ENCODE results near the gene RNF181. TPM values are rescaled to one million over a fixed set of nuclear protein-coding genes. Genes with fewer than 3 reads are reported as not detected.
A peak's percentile ranks its signal among the peaks of the same experiment; 100 is the strongest.
"Not testable (repeated sequence)": the region's sequence is repeated elsewhere in the genome, so short reads cannot be mapped to it uniquely, and the experiment has no call there.

The RNF181 gene
- total RNA-seq, 4 donors from 2014 or later = 89.9 to 127 (median 110) TPM

DNA sequence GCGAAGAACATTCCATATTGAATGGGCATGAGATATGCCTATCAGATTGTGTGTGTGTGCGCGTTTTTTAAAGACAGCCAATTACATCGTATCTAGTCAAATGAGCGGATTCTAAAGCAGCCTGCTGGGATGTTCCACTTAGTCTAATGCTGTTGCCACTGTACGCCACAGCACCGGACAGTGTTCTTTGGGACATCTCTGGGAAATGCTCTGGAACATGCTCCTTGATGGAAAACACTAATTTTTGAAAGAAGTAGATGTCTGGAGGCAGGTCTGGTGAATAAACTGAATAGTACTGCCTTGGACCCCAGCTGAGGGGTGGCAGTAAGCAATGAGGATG is 10.5 kb downstream of the RNF181 start:
- Histone ChIP-seq H3K27ac (peak overlapping the region; percentile 12), H3K4me3 (no peak overlapping the region), H3K36me3 (peaks cover 28% of the 10 kb centered on the region), H3K9me3 (no peaks in the 10 kb centered on the region), H3K4me1 (peaks cover 71% of the 10 kb centered on the region), H3K27me3 (no peaks in the 10 kb centered on the region)
- 75% methylated on average over 7 of the region's 7 CpGs for WGBS
- DNase-seq (ENCODE audit: low spot score in 2 of 2) = no peak
- TF ChIP-seq, protein P1, sequence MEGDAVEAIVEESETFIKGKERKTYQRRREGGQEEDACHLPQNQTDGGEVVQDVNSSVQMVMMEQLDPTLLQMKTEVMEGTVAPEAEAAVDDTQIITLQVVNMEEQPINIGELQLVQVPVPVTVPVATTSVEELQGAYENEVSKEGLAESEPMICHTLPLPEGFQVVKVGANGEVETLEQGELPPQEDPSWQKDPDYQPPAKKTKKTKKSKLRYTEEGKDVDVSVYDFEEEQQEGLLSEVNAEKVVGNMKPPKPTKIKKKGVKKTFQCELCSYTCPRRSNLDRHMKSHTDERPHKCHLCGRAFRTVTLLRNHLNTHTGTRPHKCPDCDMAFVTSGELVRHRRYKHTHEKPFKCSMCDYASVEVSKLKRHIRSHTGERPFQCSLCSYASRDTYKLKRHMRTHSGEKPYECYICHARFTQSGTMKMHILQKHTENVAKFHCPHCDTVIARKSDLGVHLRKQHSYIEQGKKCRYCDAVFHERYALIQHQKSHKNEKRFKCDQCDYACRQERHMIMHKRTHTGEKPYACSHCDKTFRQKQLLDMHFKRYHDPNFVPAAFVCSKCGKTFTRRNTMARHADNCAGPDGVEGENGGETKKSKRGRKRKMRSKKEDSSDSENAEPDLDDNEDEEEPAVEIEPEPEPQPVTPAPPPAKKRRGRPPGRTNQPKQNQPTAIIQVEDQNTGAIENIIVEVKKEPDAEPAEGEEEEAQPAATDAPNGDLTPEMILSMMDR (IDR thresholded peaks at IDR 0.05) = no peak
- TF ChIP-seq POLR2AphosphoS5 (IDR thresholded peaks at IDR 0.05) (no peak), EP300 (IDR thresholded peaks at IDR 0.05) (no peak), POLR2A (IDR thresholded peaks at IDR 0.05) (no peak)

DNA sequence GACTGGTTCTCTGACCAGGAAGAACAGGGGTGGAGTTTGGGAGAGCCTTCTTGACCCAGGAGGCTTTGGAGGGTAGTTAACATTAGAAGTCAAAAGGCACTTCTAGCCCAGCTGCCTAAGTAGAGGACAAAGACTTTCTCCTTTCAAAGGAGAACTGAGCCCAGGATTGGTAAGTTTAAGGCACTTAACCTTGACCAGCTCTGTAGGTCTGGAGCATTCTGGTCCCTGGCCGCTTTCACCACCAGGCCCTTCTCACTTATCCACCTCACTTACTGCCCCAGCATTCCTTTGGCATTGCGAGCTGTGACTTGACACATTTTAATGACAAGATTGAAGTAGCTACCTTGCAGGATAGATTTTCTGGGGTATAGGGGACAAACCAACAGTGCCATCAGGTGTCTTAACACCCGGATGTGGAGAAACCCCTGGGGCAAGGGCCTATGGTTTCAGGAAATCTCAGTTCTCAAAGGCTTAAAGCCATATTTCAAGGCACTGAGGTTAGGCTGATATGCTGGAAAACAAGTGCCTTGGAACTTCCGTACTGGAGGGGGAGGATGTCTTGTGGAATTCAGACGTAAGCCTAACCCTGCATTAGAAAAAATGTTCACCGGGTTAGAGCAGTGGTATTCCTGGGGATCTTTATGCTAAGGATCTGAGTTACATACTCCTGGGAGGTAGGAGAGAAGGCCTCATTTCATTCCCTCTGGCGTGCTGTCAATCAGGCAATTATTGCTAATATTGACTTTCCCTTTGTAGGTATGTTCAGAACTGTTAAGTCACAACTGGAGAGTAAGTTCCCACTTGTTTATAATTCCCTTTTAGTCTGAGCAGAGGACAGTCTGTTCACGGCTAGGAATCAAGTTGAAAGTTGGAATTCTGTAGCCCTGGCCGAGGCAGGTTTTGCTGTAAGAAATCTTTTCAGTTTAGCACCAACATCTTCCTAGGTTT is 12.0 kb downstream of the RNF181 start:
- 77% methylated on average over 9 of the region's 9 CpGs for WGBS
- TF ChIP-seq POLR2A (IDR thresholded peaks at IDR 0.05) (no peak), EP300 (IDR thresholded peaks at IDR 0.05) (no peak), POLR2AphosphoS5 (IDR thresholded peaks at IDR 0.05) (no peak)
- TF ChIP-seq, protein P1 (IDR thresholded peaks at IDR 0.05) = no peak
- Histone ChIP-seq H3K27ac (peak overlapping the region; percentile 11), H3K36me3 (peaks cover 26% of the 10 kb centered on the region), H3K4me1 (peaks cover 68% of the 10 kb centered on the region), H3K9me3 (no peaks in the 10 kb centered on the region), H3K27me3 (no peaks in the 10 kb centered on the region), H3K4me3 (no peak overlapping the region)
- no peak for DNase-seq (ENCODE audit: low spot score in 2 of 2)

DNA sequence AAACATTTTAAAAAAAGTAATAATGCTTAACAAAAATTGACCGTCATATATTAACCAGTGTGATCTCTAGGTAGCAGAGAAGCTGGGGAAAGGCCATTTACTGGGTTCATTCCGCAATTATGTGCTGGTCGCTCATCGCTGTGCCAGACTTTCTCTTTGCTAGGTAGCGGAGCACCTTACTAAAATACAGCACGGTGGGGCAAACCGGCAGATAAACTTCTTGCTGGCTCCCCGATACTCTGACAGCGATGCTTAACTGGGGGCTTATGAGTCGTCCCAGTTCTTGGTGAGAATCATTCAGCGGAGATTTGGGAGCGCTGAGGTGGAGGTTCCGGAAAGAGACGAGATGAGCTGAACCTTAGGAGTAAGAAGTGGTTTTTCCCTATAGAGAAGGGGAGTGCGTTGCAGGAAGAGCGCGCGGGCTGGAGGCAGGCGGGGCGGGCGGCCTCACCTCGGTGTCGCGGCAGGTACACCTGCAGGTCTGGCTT is 15.7 kb downstream of the RNF181 start:
- TF ChIP-seq, protein P1 (IDR thresholded peaks at IDR 0.05) = no peak
- TF ChIP-seq POLR2AphosphoS5 (IDR thresholded peaks at IDR 0.05) = no peak
- no peak for TF ChIP-seq EP300 (IDR thresholded peaks at IDR 0.05)
- no peak for TF ChIP-seq POLR2A (IDR thresholded peaks at IDR 0.05)
- DNase-seq (ENCODE audit: low spot score in 2 of 2) = no peak
- no peaks in the 10 kb centered on the region for H3K9me3 ChIP-seq
- H3K27me3 ChIP-seq = no peaks in the 10 kb centered on the region
- H3K36me3 ChIP-seq = peaks cover 26% of the 10 kb centered on the region
- 3% methylated on average over 22 of the region's 24 CpGs for WGBS
- peak overlapping the region; percentile 92 for H3K4me3 ChIP-seq
- peaks cover 44% of the 10 kb centered on the region for H3K4me1 ChIP-seq
- peak overlapping the region; percentile 94 for H3K27ac ChIP-seq

GRCh38 chr2:85611705-85612587 is 16.4 kb downstream of the RNF181 start, which contains the start of gene C2orf68:
TSS of gene C2orf68 (minus strand) at chr2:85612066. CDS start at chr2:85611984, 82 bp downstream.
- peak within 1 kb of the TSS; percentile 92 for H3K4me3 ChIP-seq
- H3K9me3 ChIP-seq = no peaks in the 10 kb centered on the region
- H3K4me1 ChIP-seq = peaks cover 44% of the 10 kb centered on the region
- no peaks in the 10 kb centered on the region for H3K27me3 ChIP-seq
- 9% methylated on average over 47 of the region's 73 CpGs for WGBS
- H3K27ac ChIP-seq = peak within 1 kb of the TSS; percentile 94
- peaks cover 23% of the 10 kb centered on the region for H3K36me3 ChIP-seq
- TF ChIP-seq POLR2A (IDR thresholded peaks at IDR 0.05) (peak in 1 of 2 donors; percentile 48), POLR2AphosphoS5 (IDR thresholded peaks at IDR 0.05) (peak in 1 of 3 donors; percentile 56), EP300 (IDR thresholded peaks at IDR 0.05) (no peak)
- peak; percentile 95 to 97 for DNase-seq (ENCODE audit: low spot score in 2 of 2)

DNA sequence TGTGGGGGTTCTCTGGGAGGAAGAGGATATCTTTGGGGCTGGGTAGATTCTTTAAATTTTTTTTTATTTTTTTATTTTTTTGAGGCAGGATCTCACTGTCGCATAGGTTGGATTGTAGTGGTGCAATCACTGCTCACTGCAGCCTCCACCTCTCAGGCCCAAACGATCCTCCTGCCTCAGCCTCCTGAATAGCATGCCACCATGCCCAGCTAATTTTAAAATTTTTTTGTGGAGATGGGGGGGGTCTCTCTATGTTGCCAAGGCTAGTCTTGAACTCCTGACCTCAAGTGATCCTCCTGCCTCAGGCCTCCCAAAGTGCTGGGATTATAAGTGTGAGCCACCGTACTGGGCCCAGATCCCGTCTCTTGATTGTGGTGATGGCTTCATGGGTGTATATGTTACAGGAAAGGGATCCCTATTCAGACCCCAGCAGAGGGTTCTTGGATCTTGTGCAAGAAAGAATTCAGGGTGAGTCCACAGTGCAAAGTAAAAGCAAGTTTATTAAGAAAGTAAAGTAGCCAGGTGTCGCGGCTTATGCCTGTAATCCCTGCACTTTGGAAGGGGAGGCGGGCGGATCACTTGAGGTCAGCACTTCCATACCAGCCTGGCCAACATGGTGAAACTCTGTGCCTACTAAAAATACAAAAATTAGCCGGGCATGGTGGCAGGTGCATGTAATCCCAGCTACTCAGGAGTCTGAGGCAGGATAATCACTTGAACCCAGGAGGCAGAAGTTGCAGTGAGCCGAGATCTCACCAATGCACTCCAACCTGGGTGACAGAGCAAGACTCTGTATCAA is 18.4 kb downstream of the RNF181 start:
- WGBS = 83% methylated on average over 10 of the region's 10 CpGs
- Histone ChIP-seq H3K4me1 (peaks cover 50% of the 10 kb centered on the region), H3K4me3 (no peak overlapping the region), H3K36me3 (peaks cover 8% of the 10 kb centered on the region), H3K27me3 (no peaks in the 10 kb centered on the region), H3K9me3 (no peaks in the 10 kb centered on the region), H3K27ac (no peak overlapping the region)
- no peak for DNase-seq (ENCODE audit: low spot score in 2 of 2)
- TF ChIP-seq EP300 (IDR thresholded peaks at IDR 0.05) = no peak

DNA sequence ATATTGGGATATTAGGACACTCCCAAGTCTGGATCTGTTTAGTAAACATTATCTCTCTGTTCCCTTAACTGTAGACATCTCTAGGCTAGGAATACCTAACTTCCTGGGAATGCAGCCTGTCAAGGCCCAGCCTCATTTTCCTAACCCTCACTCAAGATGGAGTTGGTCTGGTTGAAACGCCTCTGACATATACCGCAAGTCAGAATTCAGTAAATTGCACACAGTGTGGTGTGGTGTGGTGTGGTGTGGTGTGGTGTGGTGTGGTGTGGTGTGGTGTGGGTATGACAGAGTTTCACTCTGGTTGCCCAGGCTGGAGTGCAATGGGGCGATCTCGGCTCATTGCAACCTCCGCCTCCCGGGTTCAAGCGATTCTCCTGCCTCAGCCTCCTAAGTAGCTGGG is 19.2 kb downstream of the RNF181 start:
- H3K27ac ChIP-seq; H3K4me3 ChIP-seq; H3K27me3 ChIP-seq; H3K36me3 ChIP-seq; DNase-seq (ENCODE audit: low spot score in 2 of 2); H3K9me3 ChIP-seq: not testable (repeated sequence)
- peaks cover 49% of the 10 kb centered on the region for H3K4me1 ChIP-seq
- 89% methylated on average over 7 of the region's 7 CpGs for WGBS

All from suprapubic skin (tissue), 4 donors.